ENCODE data around the gene SNX9.

SNX9 gene

DNA sequence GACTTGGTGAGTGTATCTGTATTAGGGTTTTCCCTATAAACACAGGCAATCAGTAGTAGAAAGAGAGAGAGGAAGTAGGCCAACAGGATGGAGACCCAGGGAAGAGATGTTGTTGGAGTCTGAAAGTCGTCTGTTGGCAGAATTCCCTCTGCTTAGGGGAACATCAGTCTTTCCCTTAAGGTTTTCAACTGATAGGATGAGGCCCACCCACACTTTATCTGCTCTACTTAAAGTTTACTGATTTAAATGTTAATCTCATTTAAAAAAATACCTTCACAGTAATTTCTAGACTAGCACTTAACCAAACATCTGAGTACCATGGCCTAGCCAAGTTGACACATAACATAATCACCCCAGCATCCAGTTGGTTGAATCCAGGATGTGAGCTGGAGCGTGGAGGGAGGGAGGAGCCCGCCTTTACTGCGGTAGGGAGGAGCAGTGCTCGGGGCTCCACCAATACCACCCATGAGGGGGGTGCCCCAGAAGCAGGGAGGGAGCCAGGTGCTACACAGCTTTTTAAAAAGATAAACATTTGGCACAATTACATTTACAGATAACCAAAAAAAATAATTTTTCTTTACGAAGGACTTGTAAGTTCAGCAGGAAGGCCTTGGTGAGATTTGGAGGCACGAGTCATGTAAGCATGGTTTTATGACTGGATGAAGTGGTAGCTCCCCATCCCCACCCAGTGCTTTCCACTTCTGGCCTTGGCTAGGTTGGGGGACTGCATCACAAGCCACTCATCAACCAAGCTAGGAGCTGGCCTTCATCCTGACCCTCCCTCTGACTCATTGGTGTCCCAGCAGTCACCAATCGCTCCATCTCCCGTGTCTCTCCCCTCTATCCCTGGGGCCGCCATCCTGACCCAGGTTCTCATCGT is 18.4 kb upstream of the SNX9 start:
- no peak for DNase-seq

DNA sequence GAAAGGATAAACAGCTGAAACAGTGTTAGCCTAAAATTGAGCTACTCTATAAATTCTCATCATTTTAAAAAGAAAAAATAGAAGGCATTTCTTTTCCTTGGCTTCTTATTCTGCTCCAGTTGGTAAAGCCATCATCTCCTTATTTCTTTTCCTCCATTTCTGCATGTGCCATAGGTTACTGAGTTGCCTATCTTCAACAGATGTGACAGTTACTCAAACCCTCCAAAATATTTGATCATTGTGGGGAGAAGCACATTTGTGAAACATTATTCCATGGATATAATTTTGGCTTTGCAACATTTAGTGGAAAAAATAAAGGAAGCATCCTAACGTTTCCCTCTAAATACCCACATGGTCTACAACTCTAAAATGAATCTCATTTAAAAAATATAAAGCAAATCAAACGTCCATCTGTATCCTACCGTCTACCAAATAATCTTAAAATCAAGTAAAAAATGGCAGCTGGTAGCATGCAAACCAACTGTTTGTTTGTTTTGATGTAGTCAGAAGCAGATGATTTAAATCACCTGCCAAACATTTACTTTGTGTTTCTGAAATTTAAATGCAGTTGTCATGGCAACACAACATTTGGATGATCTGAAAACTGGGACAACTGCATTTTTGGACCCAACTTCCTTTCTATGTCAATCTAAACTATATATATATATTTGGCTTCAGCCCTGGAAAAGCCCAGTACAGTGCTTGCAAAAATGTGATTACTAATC is 16.8 kb upstream of the SNX9 start:
- no peak for DNase-seq

DNA sequence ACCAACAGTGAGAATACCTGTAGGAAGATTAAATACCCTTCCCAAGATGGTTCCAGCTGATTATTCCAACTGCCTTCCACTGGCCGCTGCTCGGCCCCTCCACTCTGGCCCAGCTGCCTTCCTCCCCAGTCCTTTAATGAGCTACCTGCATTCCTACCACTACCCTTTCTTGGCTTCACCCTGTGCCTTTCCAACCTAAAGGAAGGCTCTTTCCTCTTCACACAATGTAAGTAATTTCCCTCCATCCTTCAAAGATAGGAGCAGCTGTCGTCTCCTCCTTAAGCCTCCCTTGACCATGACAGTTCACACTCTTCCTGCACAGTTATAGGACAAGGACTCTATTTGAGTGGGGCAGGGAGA is 16.2 kb upstream of the SNX9 start:
- DNase-seq, result no peak

DNA sequence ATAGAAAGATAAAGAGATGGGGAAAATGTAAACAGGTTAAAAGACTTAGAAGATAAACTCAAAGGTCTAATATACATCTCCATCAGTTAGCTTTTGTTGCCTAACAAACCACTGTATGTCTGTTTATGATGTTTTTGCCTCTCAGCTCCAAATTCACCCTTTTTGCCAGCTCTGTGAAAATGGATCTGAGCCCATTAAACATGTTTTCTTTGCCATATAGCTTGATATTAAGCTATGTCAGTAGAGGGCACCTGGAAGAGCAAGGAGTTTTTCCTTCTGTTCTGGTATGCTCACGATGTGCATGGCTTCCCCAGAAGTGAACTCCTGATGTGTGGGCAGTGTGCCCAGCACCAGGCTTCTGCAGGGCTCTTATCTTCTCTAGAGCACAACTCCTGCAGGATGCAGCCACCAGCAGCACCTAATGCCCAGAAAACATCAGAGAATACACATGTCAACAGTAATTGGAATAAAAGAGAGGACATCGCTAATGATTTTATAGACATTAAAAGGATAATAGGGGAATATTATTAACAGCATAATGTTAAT is 14.6 kb upstream of the SNX9 start:
- no peak for DNase-seq

DNA sequence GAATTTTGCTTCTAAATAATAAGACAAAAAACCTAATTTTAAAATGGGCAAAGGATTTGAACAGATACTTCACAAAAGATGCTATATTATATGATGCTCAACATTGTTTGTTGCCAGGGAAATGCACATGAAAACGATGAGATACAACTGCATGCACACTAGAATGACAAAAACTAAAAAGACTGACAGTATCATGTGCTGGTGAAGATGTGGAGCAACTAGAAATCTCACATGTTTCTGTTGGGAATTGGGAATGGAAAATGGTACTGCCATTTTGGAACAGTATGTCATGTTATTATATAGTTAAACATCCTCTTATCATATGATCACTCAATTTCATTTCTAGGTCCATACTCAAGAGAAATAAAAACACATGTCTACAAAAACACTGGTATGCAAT is 13.4 kb upstream of the SNX9 start:
- no peak for DNase-seq

DNA sequence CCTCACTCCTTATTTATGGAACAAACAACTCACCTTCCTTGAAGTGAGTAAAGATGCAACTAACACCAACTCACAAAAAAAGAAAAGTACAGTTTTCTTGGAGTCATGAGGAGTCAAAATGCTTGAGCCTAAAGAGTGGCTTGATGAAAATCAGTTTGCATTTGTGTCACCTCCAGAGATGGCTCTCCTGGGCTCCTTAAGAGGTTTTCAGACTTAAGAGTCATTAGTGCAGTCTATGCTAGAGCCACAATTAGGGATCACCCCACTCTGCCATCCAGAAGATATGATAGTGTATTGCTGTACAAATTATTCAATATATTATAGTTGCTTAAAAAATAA is 11.9 kb upstream of the SNX9 start:
- DNase-seq, result no peak

DNA sequence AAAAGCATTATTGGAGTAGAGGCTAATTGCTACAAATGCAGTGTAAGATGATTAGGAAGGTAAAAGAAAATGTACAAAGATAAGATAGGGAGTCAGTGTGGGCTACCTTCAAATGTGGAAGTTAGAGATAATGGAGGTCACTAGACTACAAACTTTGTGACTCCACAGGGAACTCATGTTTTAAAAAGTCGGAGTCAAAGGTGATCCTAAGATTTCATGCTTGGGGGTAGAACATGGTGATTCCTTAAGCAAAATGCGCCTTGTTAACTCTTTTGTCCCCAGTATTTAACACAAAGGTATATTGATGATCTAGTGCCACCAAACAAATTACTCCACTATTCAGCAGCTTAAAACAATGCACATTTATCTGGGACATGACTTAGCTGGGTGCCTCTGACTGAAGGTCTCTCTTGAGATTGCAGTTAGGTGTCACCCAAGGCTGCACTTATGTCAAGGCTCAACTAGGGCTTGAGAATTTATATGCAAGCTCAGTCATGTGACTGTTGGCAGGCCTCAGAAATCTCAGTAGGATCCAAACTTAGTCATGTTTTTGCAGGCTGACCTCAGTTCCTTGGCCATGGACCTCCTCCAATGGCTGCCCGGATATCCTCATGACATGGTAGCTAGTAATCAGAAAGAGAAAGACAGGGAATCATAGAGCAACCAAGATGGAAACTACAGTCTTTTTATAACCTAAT is 11.4 kb upstream of the SNX9 start:
- DNase-seq, result no peak

DNA sequence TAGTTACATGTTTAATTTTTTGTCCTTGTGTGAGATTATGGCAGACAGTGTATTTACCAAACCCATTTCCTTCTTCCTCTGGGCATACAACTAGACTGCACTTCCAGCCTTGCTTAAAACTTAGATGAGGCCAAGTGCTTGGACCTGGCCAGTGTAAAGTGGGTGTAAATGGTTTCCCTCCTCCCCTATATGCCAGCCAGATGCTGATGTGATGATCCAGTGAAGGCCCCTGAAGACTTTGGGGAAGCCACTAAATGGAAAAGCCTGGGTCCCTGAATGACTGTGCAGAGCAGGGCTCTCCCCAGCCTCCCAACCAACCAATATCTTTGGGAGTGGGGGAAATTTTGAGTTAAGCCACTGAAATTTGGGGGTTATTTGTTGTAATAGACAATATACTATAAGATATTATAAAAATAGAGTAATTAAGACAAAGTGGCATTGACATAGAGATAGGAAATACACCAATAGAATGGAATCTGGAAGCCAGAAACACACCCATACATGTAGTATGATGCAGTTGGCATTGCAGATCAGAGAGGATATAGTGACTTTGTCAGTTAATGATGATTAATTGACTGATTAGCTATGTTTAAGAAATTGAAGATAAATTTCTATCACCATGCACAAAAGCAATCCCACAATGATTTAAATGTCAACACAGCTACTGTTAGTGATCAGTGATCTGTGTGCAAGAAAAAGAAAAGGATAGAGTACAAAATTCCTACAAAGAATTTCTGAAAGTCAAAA is 10.4 kb upstream of the SNX9 start:
- no peak for DNase-seq

DNA sequence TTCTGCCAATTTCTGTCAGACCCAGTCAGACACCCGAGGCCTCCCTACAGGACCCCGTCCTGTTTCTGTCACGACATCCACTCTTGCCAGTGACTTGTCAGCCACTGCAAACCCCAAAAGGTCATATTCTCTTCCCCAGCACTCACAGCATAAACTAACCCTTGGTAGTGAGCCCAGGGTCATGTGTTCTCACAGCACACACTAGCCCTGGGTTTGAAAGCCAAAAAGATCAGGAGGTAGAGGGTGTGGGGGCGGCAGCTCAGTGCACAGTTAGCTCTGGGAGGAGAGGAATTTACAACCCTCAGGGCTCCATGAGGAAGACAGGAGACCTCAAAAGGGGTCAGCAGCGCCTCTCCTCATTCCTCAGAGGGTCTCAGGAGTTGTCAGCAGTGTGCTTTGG is 9.9 kb upstream of the SNX9 start:
- DNase-seq, result no peak

DNA sequence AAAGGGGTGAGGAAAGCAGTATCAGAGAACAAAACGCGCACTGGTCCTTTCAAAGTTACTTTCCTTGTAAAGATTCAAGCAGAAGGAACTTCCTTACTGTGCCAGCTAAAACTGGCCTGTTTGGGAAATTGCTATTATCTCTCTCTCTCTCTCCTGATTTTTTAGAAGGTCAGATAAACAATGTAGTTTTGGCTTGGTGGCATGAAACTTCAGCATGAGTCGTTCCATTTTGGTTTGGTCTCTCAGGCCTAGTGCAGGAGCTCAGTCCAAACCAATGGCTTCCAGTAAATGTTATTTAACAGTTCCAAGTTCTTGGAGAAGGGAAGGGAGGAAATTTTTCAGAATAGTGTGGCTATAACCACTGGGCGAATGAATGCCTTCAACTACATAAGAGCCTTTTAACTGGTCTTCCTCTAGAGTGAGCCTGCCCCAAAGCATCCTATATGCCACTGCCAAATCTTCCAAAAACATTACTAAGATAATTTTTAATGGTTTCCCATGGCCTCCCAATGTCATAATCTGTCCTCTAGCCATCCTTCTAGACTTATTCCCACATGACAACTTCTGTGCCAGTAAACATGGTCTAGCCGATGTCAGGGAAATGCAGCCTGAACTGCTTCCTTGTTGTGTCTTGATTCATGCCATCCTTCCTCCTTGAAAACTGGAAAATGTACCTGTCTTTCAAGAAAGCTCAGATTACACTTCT is 9.1 kb upstream of the SNX9 start:
- no peak for DNase-seq

DNA sequence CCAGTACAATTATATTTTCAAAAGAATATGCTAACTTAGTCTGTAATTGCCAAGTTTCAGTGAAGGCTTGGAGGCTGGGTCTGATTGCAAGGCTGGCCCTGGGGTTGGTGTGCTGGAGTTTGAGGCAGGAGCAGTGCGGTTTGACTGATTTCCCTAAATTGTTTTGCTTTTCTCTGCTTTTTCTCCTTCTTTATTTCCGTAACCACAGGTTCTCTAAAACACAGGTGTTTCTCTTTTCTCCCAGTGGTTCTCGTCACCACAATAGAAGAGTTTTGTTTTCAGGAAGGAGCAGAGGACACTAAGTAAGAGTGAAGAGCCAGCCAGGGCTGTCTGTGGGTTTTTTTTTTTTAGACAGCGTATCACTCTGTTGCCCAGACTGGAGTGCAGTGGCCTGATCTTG is 8.2 kb upstream of the SNX9 start:
- DNase-seq, result no peak

DNA sequence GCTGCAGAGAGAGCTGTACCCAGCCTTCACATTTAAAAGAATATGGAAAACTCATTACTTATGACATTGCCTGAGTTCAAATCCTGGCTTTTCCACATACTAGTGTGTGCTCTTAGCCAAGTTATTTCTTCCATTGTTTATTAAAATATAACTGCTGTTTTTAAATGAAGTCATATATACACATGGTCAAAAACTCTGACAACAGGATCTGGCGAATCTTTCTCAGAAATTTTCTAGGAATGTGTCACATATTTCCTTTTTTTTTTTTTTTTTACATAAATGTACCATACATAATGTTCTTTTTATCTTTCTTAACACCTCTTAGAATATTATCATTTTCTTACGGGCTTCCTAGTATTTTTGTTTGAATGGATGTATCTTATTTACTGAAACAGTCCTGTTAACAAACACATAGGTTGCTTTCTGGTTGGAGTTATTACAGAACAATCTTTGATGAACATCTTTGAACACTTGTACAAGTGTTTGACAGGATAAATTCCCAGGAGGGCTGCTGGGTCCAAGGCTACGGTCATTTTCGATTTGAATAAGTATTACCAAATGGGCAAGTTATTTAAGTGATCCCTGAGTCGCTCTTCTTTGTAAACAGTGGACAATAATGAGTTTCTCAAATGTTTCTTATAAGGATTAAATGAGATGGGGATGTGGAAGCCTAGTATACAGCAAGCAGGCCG is 1.6 kb upstream of the SNX9 start:
- no peak for DNase-seq

DNA sequence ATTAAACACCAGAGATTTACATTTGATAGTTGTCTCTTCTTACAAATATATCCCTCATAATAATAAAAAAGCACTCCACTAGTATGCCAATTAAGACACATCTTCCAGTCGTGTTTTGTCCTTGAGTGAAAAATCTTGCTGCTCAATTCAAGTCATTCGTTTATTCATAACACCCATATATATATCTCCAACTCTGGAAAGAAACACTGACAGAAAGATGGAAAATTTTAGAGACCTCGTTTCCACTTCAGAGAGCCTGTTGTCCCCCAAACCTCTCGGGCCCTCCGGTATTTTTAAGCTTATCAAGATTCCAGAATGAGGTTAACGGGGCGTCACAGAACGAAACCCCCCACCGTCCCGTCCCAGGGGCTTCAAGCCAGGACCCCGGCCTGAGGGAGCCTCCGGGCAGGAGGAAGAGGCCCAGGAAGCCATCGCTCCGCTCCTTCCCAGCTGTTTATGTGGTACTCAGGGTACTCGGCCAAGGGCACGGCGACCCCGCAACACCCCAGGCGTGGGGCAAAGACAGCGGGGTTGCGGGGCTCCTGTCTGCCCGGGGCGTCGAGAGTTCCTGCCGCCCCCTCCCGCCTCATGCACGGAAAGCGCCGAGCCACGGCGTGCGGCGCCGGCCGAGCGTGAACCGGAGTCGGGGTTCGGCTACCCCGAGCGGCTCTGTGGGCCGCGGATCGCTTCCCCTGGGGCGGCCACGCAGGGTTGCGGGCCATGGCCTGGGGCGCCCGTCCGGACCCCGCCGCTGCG is 623 bp upstream of the SNX9 start:
- no peak for DNase-seq

DNA sequence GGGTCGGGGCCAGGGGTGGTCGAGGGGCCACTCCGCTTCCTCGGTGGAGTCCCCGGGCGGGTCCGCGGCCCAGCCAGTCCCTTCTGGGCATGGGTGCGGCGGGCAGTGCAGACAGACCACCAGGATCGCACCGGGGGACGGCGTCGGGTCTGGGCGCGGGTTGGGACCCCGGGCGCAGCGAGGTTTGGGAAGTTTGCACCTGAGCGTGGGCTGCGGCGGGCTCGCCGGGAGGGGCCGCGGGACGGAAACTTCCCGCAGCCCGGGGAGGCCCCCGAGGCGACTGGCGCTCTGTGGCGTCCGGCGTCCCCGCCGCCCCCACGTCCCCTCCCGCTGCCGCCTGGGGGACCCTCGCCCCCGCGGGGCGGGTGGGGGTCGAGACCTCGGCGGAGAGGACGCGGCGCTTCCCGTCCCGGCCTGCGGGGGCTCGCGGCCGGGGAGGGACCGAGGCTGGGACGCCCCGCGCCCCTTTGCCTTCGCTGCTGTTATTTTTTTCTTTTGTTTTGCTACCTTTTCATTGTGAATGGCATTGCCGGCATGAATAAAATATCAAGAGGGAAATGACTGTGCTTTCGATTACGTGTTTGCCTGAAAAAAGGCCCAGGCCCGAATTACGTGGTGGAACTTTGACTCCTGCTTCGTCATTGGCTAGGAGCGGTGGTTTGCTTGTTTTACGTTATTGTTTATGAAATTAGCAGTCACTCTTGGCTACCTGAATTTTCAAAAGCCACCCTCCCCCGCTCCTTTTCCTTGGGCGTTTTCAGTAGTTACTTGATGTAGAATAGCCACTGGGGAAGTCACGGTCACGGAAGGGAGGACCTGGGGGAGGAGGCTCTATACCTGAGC is 703 bp downstream of the SNX9 start:
- no peak for DNase-seq

DNA sequence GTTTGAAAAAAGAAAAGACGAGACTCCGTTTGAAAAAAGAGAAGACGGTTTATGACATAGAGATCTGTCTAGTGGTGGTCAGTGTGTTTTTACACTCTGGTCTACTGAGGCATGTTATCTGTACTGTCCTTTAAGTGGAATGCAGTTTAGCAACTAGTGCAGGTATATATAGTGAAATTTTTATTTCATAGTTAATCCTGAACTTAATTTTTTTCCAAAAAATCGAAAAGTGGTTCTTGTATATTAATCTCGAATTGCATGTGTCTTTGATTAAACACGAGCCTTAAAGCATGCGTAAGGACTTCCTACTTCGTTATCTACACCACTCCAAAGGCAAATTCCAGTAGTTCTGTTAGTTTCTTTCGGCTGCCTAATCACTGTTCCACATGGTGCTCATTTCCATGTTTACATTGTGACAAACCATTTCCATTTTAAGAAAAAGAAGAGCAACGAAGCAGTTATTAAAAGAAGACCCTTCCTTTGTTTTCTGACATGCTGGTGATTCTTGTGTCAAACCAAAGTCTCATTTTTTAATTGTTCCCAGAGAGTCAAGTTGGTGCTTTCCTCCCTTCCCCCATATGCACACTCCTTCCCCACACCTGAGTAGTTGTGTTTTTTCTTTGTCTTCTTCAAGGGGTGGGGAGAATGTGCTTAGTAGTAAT is 2.3 kb downstream of the SNX9 start:
- no peak for DNase-seq

DNA sequence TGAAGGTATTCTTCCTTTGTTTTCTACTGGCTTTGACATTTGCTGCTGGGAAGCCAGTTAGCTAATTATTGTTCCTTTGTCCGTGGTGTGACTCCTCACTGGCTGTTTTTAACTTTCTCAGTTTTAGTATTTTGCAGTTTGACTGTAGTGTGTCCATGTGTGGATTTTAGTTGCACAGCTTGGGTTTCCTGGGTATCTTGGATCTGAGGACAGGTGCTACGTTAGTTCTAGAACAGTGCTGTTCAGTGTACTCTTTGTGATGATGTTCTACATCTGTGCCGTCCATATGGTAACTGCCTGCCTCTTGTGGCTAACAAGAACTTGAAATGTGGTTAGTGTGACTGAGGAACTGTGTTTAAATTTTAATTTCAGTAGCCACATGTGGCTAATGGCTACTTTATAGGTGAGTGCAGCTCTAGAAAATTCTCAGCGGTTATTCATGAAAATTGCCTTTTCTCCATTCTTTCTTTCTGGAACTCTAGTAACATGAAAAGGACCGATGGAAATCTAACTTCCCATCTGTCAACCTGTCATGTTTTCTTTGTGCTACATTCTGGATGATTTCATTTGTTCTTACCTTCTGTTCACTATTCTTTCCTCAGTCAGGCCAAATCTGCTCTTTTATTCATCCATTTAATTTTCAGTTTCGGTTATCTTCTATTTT is 7.4 kb downstream of the SNX9 start:
- no peak for DNase-seq

DNA sequence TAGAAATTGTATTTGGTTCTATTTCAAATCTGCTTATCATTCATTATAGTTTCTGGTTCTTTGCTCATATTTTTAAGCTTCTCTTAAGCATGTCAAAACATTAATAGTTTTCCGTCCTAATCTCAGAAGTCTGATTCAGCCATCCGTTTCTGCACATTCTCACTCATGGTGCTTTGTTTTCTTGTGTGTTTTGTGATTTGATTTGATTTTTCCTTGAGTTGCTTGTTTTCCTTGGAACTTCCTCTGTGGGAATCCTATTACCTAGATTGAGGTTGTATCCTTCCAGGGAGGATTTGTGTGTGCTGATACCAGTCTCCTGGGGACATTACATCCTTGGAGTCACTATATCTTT is 7.9 kb downstream of the SNX9 start:
- no peak for DNase-seq

DNA sequence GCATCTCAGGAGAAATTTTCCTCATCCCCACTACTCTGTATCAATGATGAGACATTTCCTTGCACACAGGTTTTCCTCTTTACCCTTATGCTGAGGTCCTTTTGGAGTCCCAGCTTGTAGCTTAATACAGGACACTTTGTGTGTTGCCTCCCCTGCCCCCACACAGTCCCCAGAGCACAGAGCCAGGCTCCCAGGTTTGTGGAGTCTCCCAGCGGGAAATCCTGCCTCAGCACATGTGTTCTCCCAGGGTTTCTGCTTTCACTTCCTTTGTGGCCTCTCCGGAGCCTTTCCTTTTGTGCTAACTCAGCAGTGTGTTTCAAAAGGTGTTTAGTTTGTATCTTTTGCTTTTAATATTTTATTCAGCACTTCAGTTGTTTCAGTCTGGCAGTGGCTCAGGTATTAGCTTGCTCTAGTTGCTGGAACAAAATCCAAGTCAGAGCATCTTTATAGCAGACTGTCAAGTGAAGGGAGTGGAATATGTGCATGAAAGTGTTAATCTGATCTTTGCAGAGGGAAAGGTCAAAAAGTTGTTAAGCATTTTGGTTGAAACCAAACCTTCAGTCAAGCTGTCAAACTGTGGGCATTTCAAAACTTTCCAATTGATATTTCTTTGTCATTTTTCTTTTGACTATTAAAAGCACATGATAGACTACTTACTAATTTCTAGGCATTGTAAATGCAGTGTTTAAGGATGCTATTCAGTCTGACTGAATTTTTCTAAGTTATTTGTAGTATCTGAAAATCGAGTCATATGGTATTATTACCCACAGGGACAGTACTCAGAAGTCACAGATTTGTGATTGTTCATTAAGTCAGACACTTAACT is 8.6 kb downstream of the SNX9 start:
- DNase-seq, result no peak

Measured in NCI-H1930 (cell line).